Activated CD8-positive, alpha-beta memory T cell treated with anti-CD3 and anti-CD28 coated beads, Interleukin-2, amount 50 U/mL, for 1 hour (primary cell): Measurements from ENCODE around the gene SSTR3.
"Not testable (repeated sequence)": the region's sequence is repeated elsewhere in the genome, so short reads cannot be mapped to it uniquely, and the experiment has no call there.

ENCODE experiments used
- DNase-seq: peaks from one replicate; pipeline ENCODE4 v3.0.0-alpha.2; 2020; ENCODE audit errors: extremely low read depth

The SSTR3 gene

GRCh38 chr22:37182101-37182948, 30.0 kb downstream of the SSTR3 start:
- DNase-seq = no peak

- DNase-seq = no peak
Observed at GRCh38 chr22:37181681-37182080, 30.6 kb downstream of the SSTR3 start.

GRCh38 chr22:37180531-37181231, 31.6 kb downstream of the SSTR3 start:
- no peak for DNase-seq

- no peak for DNase-seq
Observed at GRCh38 chr22:37179622-37180420, 32.5 kb downstream of the SSTR3 start.

- no peak for DNase-seq
Observed at GRCh38 chr22:37179126-37179470, 33.2 kb downstream of the SSTR3 start.

GRCh38 chr22:37178350-37179125, 33.7 kb downstream of the SSTR3 start:
- DNase-seq = no peak

GRCh38 chr22:37177755-37178154, 34.5 kb downstream of the SSTR3 start:
- no peak for DNase-seq

GRCh38 chr22:37177221-37177620, 35.1 kb downstream of the SSTR3 start:
- no peak for DNase-seq

GRCh38 chr22:37176464-37177061, 35.7 kb downstream of the SSTR3 start:
- DNase-seq = no peak

GRCh38 chr22:37175414-37176281, 36.6 kb downstream of the SSTR3 start:
- no peak for DNase-seq

- no peak for DNase-seq
Observed at GRCh38 chr22:37174964-37175363, 37.3 kb downstream of the SSTR3 start.

GRCh38 chr22:37173709-37174108, 38.6 kb downstream of the SSTR3 start:
- DNase-seq = no peak

- no peak for DNase-seq
Observed at GRCh38 chr22:37172266-37173245, 39.7 kb downstream of the SSTR3 start.

- DNase-seq = no peak
Observed at GRCh38 chr22:37171662-37172061, 40.6 kb downstream of the SSTR3 start.

- not testable (repeated sequence) for DNase-seq
Observed at GRCh38 chr22:37170689-37171405, 41.4 kb downstream of the SSTR3 start.

GRCh38 chr22:37169947-37170688, 42.2 kb downstream of the SSTR3 start:
- DNase-seq = no peak

GRCh38 chr22:37169406-37169805, 42.9 kb downstream of the SSTR3 start:
- DNase-seq = no peak
